Stimulated activated effector memory CD8-positive, alpha-beta T cell treated with anti-CD3 and anti-CD28 coated beads, Interleukin-12 subunit alpha, Interleukin-12 subunit beta, amount 100 ng/mL, for 72 hours (primary cell): ENCODE measurements around the gene DCAF4.

ENCODE experiments used
- ATAC-seq: fragments of 150-1000 bp; cut with Tn5 transposase; 2 replicates; pipeline ENCODE4 v1.10.0; 2021
- DNase-seq, 2 donors: peaks; one replicate each; pipeline ENCODE4 v3.0.0; 2021 to 2022; ENCODE audit warnings: low spot score in 2 of 2
- H3K27ac Mint-ChIP-seq: one replicate; pipeline ENCODE4 v1.8.0; 2022; ENCODE audit warnings: mild to moderate bottlenecking, mixed read lengths
- H3K36me3 Mint-ChIP-seq: one replicate; pipeline ENCODE4 v1.8.0; 2022; ENCODE audit warnings: mild to moderate bottlenecking, mixed read lengths
- H3K4me1 Mint-ChIP-seq: one replicate; pipeline ENCODE4 v1.8.0; 2022; ENCODE audit warnings: mixed read lengths
- H3K4me3 Mint-ChIP-seq: one replicate; pipeline ENCODE4 v1.8.0; 2022; ENCODE audit warnings: mild to moderate bottlenecking, mixed read lengths
- H3K9me3 Mint-ChIP-seq: one replicate; pipeline ENCODE4 v1.8.0; 2022; ENCODE audit warnings: mixed read lengths

DCAF4 gene, protein sequence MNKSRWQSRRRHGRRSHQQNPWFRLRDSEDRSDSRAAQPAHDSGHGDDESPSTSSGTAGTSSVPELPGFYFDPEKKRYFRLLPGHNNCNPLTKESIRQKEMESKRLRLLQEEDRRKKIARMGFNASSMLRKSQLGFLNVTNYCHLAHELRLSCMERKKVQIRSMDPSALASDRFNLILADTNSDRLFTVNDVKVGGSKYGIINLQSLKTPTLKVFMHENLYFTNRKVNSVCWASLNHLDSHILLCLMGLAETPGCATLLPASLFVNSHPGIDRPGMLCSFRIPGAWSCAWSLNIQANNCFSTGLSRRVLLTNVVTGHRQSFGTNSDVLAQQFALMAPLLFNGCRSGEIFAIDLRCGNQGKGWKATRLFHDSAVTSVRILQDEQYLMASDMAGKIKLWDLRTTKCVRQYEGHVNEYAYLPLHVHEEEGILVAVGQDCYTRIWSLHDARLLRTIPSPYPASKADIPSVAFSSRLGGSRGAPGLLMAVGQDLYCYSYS

DNA sequence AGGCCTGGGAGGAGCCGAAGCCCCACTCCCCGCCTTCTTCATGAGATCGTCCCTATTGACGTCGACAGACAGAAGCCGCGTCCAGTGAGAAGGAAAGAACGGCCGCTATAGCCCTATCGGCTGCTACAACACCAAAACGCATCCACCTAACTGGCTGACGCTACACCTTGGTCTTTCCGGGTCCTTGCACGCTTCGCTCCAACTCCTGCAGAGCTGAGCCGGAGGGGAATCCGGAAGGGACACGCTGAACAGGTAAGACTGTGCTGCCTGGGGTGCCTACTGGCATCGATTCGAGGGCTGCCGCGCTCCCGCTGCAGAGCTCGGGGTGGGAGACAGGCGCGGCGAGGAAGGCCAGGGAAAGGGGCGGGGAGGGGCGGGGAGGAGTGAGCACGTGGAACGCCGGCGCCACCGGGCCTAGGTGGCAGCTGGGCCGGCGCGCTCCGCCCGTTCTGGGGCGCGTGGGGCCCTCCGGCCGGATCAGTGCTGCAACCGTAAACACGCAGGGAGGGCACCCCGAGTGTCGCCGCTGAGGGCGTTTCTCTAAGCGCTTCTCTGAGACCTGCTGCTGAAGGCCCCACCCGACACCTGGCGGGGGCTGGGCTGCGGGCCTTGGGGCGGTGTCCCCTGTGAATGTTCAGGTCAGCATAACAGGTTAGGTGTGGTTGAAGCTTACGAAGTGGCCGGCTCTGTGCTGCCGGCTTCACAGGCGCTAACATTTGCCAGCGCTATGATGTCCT is at the start of gene DCAF4:
DCAF4 (plus strand) TSS at position 173 of the 737 bp plus-strand sequence. CDS start 11,515 bp downstream, outside the sequence.
- DNase-seq (peak; percentile 79 to 94), ATAC-seq (peak; percentile 97)
- Mint-ChIP-seq H3K36me3 (peaks cover 4% of the 10 kb centered on the region), H3K4me3 (peak within 1 kb of the TSS; percentile 86), H3K27ac (peak within 1 kb of the TSS; percentile 90), H3K9me3 (no peaks in the 10 kb centered on the region), H3K4me1 (peaks cover 6% of the 10 kb centered on the region)

DNA sequence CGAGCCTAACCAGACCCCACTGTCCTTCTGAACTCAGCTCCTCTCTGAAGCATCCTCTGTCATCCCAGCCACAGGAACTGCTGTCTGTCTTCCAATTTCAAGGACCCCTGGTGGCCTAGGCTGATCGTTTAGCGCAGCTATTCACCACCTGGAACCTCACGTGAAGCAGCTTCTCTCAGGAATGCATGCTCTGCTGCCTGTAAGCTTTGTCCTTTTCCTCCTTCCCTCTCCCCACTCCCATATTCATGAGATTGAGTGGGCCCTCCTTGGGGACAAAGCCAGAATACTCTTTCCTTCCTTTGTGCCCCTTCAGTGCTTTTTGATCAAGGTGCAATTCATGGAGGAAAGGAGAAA is 49.6 kb upstream of the DCAF4 start:
- no peak overlapping the region for H3K4me3 Mint-ChIP-seq
- no peaks in the 10 kb centered on the region for H3K36me3 Mint-ChIP-seq
- H3K4me1 Mint-ChIP-seq = peaks cover 11% of the 10 kb centered on the region
- DNase-seq (no peak), ATAC-seq (no peak)
- H3K9me3 Mint-ChIP-seq = no peaks in the 10 kb centered on the region
- peak overlapping the region; percentile 83 for H3K27ac Mint-ChIP-seq

DNA sequence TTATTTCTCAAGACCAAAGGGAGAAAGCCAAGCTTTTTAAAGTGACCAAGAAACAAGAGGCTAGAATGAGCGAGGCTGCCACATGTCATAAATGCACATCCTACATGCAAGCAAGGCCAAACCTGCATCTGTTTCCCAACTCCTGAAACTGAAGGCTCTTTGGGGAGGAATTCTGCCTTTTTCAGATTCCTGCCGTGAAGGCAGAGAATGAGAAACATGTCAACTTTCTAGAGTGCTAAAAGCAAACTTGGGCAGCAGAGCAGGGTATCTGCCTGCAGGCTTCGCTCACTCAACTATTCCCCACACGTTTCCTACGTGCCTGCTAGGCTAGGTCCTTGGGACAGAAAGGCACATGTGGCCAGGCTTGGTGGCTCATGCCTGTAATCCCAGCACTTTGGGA is 47.5 kb upstream of the DCAF4 start:
- Mint-ChIP-seq H3K36me3 (no peaks in the 10 kb centered on the region), H3K4me1 (peaks cover 22% of the 10 kb centered on the region), H3K4me3 (no peak overlapping the region), H3K9me3 (no peaks in the 10 kb centered on the region), H3K27ac (no peak overlapping the region)
- ATAC-seq (no peak), DNase-seq (no peak)

DNA sequence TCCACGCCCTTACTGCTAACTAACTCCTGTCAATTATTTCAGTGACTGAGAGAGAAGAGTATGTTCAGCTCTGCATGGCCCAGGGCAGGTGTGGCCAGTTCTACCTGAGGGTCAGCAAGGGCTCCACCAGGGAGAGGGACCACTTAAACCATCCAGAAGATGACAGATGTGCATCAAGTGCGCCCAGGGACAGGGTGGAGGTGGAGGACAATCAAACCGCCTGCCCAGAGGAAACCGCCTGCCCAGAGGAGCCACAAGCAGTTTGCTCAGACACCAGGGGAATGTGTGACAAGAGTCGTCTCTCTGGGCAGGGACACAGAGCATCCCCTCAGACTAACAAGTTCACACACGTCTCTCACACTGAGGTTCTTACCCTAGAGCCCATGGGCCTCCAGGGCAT is 46.8 kb upstream of the DCAF4 start:
- ATAC-seq (no peak), DNase-seq (no peak)
- Mint-ChIP-seq H3K36me3 (no peaks in the 10 kb centered on the region), H3K4me3 (no peak overlapping the region), H3K9me3 (no peaks in the 10 kb centered on the region), H3K4me1 (peaks cover 29% of the 10 kb centered on the region), H3K27ac (peak overlapping the region; percentile 38)

DNA sequence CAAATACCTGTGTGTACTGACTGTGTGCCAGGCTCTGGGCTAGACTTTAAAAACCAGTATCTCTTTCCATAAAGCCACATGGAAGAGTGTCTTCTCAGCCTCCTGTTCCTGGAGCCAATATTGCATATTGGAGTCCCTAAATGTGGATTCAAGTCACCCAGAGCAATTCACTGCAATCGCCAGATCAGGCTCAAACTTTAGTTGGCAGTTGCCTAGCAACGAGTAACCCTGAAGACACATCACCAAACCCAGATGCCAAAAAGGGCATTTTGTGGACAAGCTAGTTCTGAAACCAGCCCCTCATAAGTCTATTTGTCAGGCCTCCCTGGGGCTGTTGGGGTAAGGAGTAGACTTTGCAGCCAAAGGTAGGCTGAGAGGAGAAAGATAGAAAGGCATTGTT is 46.1 kb upstream of the DCAF4 start:
- no peaks in the 10 kb centered on the region for H3K9me3 Mint-ChIP-seq
- H3K4me1 Mint-ChIP-seq = peaks cover 33% of the 10 kb centered on the region
- ATAC-seq (no peak), DNase-seq (no peak)
- H3K4me3 Mint-ChIP-seq = no peak overlapping the region
- H3K36me3 Mint-ChIP-seq = no peaks in the 10 kb centered on the region
- peak overlapping the region; percentile 38 for H3K27ac Mint-ChIP-seq

DNA sequence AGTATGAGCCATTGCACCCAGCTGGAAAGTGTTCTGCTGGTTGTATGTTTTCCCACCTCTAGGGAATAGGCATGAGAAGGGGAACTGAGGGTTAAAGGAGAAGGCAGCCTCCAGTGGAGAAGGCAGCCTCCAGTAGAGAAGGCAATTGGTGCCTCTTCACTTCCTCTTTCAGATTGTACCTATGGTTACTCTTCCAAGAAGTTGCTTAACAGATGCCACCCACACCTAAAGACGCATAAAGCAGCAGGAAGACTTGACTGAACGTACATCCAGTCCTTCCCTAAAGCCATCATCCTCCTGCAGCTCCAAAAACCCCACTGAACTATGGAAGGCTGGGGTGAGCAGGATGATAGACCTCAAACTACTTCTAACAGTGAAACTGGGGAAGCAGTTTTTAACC is 45.4 kb upstream of the DCAF4 start:
- H3K36me3 Mint-ChIP-seq = no peaks in the 10 kb centered on the region
- H3K4me3 Mint-ChIP-seq = no peak overlapping the region
- ATAC-seq (no peak), DNase-seq (no peak)
- H3K4me1 Mint-ChIP-seq = peaks cover 33% of the 10 kb centered on the region
- H3K27ac Mint-ChIP-seq = peak overlapping the region; percentile 38
- no peaks in the 10 kb centered on the region for H3K9me3 Mint-ChIP-seq

DNA sequence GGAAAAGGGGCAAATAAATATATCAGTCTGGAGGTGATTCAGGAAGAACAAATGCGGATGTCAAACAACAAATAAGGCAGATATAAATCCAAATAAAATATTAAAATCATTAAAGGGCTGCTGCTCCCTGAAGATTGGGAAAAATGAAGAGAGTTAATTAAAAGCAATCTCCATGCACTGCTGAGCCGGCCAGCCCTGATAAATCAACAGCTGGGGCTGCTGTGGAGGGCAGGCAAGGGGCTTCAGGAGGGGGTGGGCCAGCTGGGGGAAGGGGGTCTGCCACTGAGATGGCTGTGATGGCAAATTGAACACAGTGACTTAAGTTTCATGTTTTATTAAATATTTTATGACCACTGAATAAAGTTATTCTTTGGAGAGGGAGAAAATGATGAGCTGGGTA is 44.7 kb upstream of the DCAF4 start:
- no peak overlapping the region for H3K4me3 Mint-ChIP-seq
- H3K4me1 Mint-ChIP-seq = peaks cover 33% of the 10 kb centered on the region
- ATAC-seq (no peak), DNase-seq (no peak)
- H3K27ac Mint-ChIP-seq = peak overlapping the region; percentile 38
- no peaks in the 10 kb centered on the region for H3K36me3 Mint-ChIP-seq
- no peaks in the 10 kb centered on the region for H3K9me3 Mint-ChIP-seq

DNA sequence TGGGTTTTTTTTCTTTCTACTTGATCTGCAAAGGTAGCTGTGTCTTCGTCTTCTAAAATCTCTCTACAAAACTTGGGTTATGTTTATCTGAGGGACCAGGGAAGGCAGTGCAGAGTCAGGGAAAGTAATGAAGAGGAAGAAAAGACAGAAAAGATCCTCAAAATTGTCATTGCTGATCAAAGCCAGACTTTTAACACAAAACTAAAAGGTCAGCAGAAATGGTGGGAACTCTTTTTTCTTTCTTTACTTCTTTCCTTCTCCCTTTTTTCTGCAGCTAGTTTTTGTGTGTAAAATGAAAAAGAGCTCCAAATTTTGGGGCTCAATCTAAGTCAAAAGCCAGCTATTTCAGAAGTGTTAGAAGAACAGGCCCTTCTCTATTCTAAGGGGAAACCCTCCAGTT is 44.2 kb upstream of the DCAF4 start:
- no peaks in the 10 kb centered on the region for H3K36me3 Mint-ChIP-seq
- DNase-seq = no peak
- no peaks in the 10 kb centered on the region for H3K9me3 Mint-ChIP-seq
- no peak for ATAC-seq
- peaks cover 33% of the 10 kb centered on the region for H3K4me1 Mint-ChIP-seq
- H3K4me3 Mint-ChIP-seq = no peak overlapping the region
- H3K27ac Mint-ChIP-seq = no peak overlapping the region

DNA sequence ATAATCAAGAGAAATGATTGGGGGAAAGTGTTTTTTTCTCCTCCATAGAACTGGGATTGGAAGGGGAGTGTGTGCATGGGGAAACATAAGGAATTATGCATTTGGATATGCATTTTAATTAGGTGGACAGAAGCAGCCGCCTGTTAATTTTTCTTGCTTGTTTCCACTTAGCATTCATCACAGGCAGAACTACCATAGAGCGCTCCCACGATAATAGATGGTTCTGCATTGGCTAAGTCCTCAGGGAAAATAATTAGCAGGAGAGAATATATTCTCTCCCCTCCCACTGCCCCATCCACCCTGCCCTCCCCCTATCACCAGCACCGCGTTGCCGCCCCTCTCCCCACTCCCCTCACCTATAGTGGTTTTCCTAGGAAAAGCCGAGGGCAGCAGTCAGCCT is 43.8 kb upstream of the DCAF4 start:
- Mint-ChIP-seq H3K4me1 (peaks cover 33% of the 10 kb centered on the region), H3K4me3 (no peak overlapping the region), H3K9me3 (no peaks in the 10 kb centered on the region), H3K27ac (no peak overlapping the region), H3K36me3 (no peaks in the 10 kb centered on the region)
- DNase-seq = no peak
- ATAC-seq = no peak

DNA sequence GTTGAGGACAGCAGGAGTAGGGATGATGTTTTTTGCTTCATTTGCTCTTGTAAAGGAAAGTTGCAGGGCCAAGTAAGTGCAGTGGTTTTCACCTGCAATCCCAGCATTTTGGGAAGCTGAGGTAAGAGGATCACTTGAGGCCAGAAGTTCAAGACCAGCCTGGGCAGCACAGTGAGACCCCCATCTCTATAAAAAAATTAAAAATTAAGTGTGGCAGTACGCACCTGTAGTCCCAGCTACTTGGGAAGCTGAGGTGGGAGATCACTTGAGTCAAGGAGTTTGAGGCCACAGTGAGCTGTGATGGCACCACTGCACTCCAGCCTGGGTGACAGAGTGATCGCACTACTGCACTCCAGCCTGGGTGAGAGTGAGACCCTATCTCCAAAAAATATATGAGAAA is 43.2 kb upstream of the DCAF4 start:
- peak overlapping the region; percentile 48 for H3K27ac Mint-ChIP-seq
- no peaks in the 10 kb centered on the region for H3K36me3 Mint-ChIP-seq
- DNase-seq (no peak), ATAC-seq (no peak)
- no peaks in the 10 kb centered on the region for H3K9me3 Mint-ChIP-seq
- H3K4me3 Mint-ChIP-seq = no peak overlapping the region
- H3K4me1 Mint-ChIP-seq = peaks cover 33% of the 10 kb centered on the region

DNA sequence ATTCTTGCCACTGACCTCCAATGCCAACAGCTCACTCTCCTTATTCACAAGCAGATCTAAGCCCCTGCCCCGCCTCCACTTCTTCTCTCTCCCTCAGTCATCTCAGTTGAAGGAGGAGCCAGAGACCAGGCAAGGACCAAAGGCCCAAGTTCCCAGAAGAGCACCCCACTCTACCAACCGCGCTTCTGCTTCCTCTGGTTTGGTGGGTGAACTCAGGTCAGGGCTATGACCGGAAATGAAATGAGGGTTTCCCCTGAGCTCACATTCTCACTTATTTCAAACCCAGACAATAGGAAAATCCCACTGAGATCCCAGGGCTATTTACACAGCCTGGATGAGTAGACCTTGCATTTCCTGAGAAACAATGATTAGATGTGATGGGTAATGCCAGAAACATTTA is 42.3 kb upstream of the DCAF4 start:
- H3K9me3 Mint-ChIP-seq = no peaks in the 10 kb centered on the region
- no peak overlapping the region for H3K4me3 Mint-ChIP-seq
- peaks cover 33% of the 10 kb centered on the region for H3K4me1 Mint-ChIP-seq
- ATAC-seq = peak; percentile 92
- H3K36me3 Mint-ChIP-seq = no peaks in the 10 kb centered on the region
- peak overlapping the region; percentile 48 for H3K27ac Mint-ChIP-seq
- DNase-seq = peak; percentile 5 to 58

DNA sequence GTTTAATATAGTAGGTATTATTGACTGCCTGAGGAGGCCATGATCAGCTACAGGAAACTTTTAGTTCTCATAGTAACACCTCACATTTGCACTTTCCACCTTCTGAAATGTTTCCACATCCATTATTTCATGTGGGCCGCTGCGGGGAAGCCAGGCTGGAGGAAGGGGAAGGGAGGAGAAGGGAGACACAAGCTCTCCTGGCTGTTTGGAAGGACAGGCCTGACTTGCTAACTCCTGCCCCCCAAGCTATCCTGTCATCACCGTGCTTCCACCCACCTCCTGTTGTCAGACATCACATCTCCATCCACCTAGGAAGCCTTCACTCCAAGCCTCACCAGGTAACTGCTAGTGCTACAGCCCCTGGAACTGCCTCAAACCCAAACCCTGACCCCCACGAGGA is 41.9 kb upstream of the DCAF4 start:
- Mint-ChIP-seq H3K9me3 (no peaks in the 10 kb centered on the region), H3K4me3 (no peak overlapping the region), H3K36me3 (no peaks in the 10 kb centered on the region), H3K4me1 (peaks cover 33% of the 10 kb centered on the region), H3K27ac (no peak overlapping the region)
- no peak for DNase-seq
- ATAC-seq = no peak

DNA sequence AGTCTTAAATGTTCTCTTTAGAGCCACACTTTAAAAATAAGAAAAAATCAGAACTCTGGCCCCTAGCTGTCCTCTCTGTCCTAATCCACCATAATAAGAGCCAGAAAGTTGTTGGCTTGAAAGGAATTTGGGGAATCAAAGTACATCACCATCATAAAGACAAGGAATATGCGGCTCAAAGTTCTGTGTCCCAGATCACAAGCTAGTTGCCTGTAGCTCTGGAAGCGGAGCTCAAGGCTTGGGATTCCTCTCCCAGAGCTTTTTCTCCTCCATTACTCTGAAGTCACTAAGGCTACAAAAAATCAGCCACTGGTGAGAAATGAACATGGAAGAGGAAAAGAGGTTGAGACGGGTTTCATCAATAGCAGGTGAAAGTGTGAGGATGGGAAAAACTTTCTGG is 38.8 kb upstream of the DCAF4 start:
- no peak for DNase-seq
- Mint-ChIP-seq H3K9me3 (no peaks in the 10 kb centered on the region), H3K4me3 (no peak overlapping the region), H3K27ac (no peak overlapping the region), H3K4me1 (peaks cover 29% of the 10 kb centered on the region), H3K36me3 (peaks cover 3% of the 10 kb centered on the region)
- no peak for ATAC-seq

DNA sequence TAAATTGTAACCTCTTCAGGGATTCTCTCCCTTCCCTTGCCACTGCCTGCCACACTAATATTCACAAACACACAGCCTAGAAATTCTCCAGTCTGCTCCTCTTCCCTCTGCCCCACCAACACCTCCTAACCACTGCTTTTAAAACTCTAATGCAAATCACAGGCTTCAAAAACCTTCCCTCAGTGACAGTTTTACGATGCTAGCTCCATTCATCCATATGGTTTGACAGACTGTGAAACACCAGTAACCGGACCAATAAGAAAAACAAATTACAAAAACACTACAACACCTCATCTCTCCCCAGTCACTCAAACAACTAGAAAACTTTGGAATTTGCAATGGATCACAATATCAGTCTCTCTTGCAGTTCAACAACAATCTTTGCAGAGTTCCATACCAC is 38.1 kb upstream of the DCAF4 start:
- H3K9me3 Mint-ChIP-seq = no peaks in the 10 kb centered on the region

DNA sequence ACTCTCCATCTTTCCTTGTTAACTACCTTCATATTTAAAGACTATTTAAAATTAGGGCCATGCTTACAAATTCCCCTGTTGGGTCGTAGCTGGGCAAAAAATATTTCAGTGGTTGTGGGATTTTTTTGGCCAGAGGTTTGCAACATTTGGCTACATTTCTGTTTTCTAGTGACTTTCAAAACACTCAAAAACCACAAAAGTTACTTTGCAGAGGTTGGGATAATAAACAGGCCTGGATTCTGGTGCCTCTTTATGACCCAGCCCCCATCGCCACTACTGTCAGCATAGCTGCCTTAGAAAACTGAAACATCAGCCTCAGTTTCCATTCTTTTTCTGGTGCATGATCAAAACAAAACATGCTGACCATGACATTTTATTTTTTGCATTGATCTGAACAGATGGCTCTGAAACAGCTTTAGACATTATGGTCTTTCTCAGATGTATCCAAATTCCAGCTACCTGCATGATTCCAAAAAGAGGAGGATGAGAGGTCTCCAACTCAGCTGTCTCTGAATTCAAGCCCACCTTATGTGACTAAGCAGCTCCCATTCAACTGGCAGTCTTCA is 37.5 kb upstream of the DCAF4 start:
- peaks cover 23% of the 10 kb centered on the region for H3K4me1 Mint-ChIP-seq
- no peak overlapping the region for H3K4me3 Mint-ChIP-seq
- peaks cover 9% of the 10 kb centered on the region for H3K36me3 Mint-ChIP-seq
- H3K9me3 Mint-ChIP-seq = no peaks in the 10 kb centered on the region
- ATAC-seq (no peak), DNase-seq (no peak)
- no peak overlapping the region for H3K27ac Mint-ChIP-seq

More for the DNA sequence above, 38.1 kb upstream of the DCAF4 start:
- H3K27ac Mint-ChIP-seq = no peak overlapping the region
- peaks cover 8% of the 10 kb centered on the region for H3K36me3 Mint-ChIP-seq
- ATAC-seq (no peak), DNase-seq (no peak)
- no peak overlapping the region for H3K4me3 Mint-ChIP-seq
- peaks cover 28% of the 10 kb centered on the region for H3K4me1 Mint-ChIP-seq

DNA sequence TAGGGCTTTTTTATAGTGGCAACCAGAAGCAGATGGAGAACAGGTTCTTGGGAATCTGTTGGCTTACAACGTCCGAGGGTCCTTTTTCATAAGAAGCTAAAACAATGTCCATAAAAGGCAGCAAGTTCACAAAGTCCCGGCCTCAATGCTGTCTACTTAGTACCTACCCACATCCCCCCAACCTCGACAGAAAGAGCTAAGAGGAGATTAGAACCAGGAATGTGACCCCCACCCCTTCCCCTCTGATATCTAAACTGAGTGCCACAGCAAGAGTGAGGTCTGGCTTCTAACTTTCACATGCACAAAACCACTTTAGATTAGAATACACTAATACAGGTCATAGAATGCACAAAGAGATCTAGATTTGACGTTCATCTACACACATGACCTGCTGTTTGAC is 36.9 kb upstream of the DCAF4 start:
- no peaks in the 10 kb centered on the region for H3K9me3 Mint-ChIP-seq
- peaks cover 15% of the 10 kb centered on the region for H3K36me3 Mint-ChIP-seq
- H3K4me1 Mint-ChIP-seq = peaks cover 22% of the 10 kb centered on the region
- no peak overlapping the region for H3K4me3 Mint-ChIP-seq
- H3K27ac Mint-ChIP-seq = no peak overlapping the region
- DNase-seq (no peak), ATAC-seq (no peak)
